Right lobe of liver (tissue), 6 donors: ENCODE data around the gene CDH4. TPM values are rescaled to one million over a fixed set of nuclear protein-coding genes. Genes with fewer than 3 reads are reported as not detected.
A peak's percentile ranks its signal among the peaks of the same experiment; 100 is the strongest.

ENCODE experiments used
- ATAC-seq, 4 donors: fragments of 200-7000 bp; cut with Tn5 transposase; one replicate each; pipeline ENCODE4 v1.9.1; 2020; ENCODE audit warnings: mild to moderate bottlenecking in 4 of 4, moderate library complexity in 4 of 4
- DNase-seq, 3 donors: peaks; one replicate each; pipeline ENCODE4 v3.0.0-alpha.2; 2020
- H3K27ac ChIP-seq, 3 donors: fragments of 200-600 bp; one replicate each; pipeline ENCODE4 v1.8.0; 2022
- H3K27me3 ChIP-seq, 2 donors: fragments of 200-600 bp; one replicate each; pipeline ENCODE4 v1.8.0; 2022
- H3K36me3 ChIP-seq, 4 donors: fragments of 200-600 bp; sonication (generic) in 1 of 4; one replicate each; pipeline versions ENCODE4 v1.5.1 to v1.8.0; 2017 to 2022; ENCODE audit warnings: control low read depth in 1 of 4
- H3K4me1 ChIP-seq, 4 donors: fragments of 200-600 bp; sonication (generic) in 1 of 4; one replicate each; pipeline versions ENCODE4 v1.5.1 to v1.8.0; 2017 to 2022; ENCODE audit warnings: control low read depth in 1 of 4
- H3K4me3 ChIP-seq, 3 donors: fragments of 200-600 bp; one replicate each; pipeline ENCODE4 v1.8.0; 2022
- H3K9me3 ChIP-seq, 4 donors: fragments of 200-600 bp; sonication (generic) in 1 of 4; one replicate each; pipeline versions ENCODE4 v1.5.1 to v1.8.0; 2017 to 2022; ENCODE audit warnings: control low read depth in 1 of 4
- POLR2A ChIP-seq: fragments of 450-650 bp; IDR thresholded peaks from one replicate; pipeline ENCODE4 v1.6.1; 2017; ENCODE audit warnings: antibody characterized with exemption, mild to moderate bottlenecking
- WGBS: methylation state at CpG from one replicate; pipeline ENCODE4 v1.1.6; 2018; ENCODE audit warnings: low coverage, low lambda C conversion rate; ENCODE audit not compliant: insufficient coverage; ENCODE audit errors: missing lambda C conversion rate; 5-methylcytosine and 5-hydroxymethylcytosine counted together
- intact Hi-C, 2 donors: fragments of 100-400 bp; cut with DNase I; formaldehyde crosslinking; loops; one replicate each; pipeline versions ENCODE4 v1.11.2 to v1.14.1; 2022
- total RNA-seq, 6 experiments: library from RNA; depleted of rRNA in 2 of 6; stranded (reverse); fragments of >200 nt in 2 of 6; fragmentation: NEBNext Ultra II Directional in 3 of 6; extraction: Animal tissue kit (Norgen Biotek cat#: 25700) in 3 of 6; gene quantifications; one replicate each; pipeline versions ENCODE4 v1.1.0 to v1.2.4, GENCODE V29; 2016 to 2023
- TF ChIP-seq, protein P1 (sequence below), 4 donors: fragments of 200-600 bp in 3 of 4; fragments of 450-650 bp in 1 of 4; IDR thresholded peaks; one replicate each; pipeline versions ENCODE4 v1.5.1 to v1.8.0; 2016 to 2022; ENCODE audit warnings: antibody characterized with exemption in 4 of 4, mild to moderate bottlenecking in 2 of 4
- donor health status: DM: no; HTN: yes; CAD: no.
- donor health status: DM: no; HTN: no; CAD: no.
- donor health status: DM: no; HTN: no; CAD: no.
- donor health status: DM: no; HTN: yes; CAD: no.
- donor health status: DM: no; HTN: yes; CAD: no.

CDH4 gene
- total RNA-seq, 6 experiments from 2014 or later: 0.02 to 0.14 (median 0.09) TPM; not detected in 3

GRCh38 chr20:61819921-61820825, 568.1 kb downstream of the CDH4 start:
- H3K27me3 ChIP-seq: no peaks in the 10 kb centered on the region
- no peak overlapping the region for H3K4me3 ChIP-seq
- no peaks in the 10 kb centered on the region for H3K4me1 ChIP-seq
- DNase-seq (peak in 1 of 3 donors; percentile 40), ATAC-seq (no peak)
- 52% methylated on average over 7 of the region's 27 CpGs for WGBS
- intact Hi-C loops: no loop called here
- TF ChIP-seq, protein P1, sequence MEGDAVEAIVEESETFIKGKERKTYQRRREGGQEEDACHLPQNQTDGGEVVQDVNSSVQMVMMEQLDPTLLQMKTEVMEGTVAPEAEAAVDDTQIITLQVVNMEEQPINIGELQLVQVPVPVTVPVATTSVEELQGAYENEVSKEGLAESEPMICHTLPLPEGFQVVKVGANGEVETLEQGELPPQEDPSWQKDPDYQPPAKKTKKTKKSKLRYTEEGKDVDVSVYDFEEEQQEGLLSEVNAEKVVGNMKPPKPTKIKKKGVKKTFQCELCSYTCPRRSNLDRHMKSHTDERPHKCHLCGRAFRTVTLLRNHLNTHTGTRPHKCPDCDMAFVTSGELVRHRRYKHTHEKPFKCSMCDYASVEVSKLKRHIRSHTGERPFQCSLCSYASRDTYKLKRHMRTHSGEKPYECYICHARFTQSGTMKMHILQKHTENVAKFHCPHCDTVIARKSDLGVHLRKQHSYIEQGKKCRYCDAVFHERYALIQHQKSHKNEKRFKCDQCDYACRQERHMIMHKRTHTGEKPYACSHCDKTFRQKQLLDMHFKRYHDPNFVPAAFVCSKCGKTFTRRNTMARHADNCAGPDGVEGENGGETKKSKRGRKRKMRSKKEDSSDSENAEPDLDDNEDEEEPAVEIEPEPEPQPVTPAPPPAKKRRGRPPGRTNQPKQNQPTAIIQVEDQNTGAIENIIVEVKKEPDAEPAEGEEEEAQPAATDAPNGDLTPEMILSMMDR (IDR thresholded peaks at IDR 0.05): no peak
- no peak for TF ChIP-seq POLR2A
- H3K36me3 ChIP-seq: no peaks in the 10 kb centered on the region
- no peak overlapping the region for H3K27ac ChIP-seq
- no peaks in the 10 kb centered on the region for H3K9me3 ChIP-seq

- TF ChIP-seq, protein P1 (IDR thresholded peaks at IDR 0.05): no peak
Observed at GRCh38 chr20:61821735-61822134, 569.7 kb downstream of the CDH4 start.

GRCh38 chr20:61822396-61822795, 570.3 kb downstream of the CDH4 start:
- Histone ChIP-seq H3K27ac (no peak overlapping the region), H3K4me1 (no peaks in the 10 kb centered on the region), H3K36me3 (no peaks in the 10 kb centered on the region), H3K9me3 (no peaks in the 10 kb centered on the region), H3K27me3 (no peaks in the 10 kb centered on the region), H3K4me3 (no peak overlapping the region)
- ATAC-seq (no peak), DNase-seq (peak in 1 of 3 donors; percentile 17)
- intact Hi-C loops: no loop called here
- 80% methylated on average over 1 of the region's 12 CpGs for WGBS
- TF ChIP-seq, protein P1 (IDR thresholded peaks at IDR 0.05): no peak
- TF ChIP-seq POLR2A: no peak

More at GRCh38 chr20:61821735-61822134, 569.7 kb downstream of the CDH4 start:
- H3K27me3 ChIP-seq: no peaks in the 10 kb centered on the region
- WGBS: 33% methylated on average over 4 of the region's 5 CpGs
- DNase-seq (peak in 1 of 3 donors; percentile 2), ATAC-seq (no peak)
- no peaks in the 10 kb centered on the region for H3K9me3 ChIP-seq
- H3K4me3 ChIP-seq: no peak overlapping the region
- no peaks in the 10 kb centered on the region for H3K4me1 ChIP-seq
- H3K27ac ChIP-seq: no peak overlapping the region
- intact Hi-C loops: no loop called here
- H3K36me3 ChIP-seq: no peaks in the 10 kb centered on the region

GRCh38 chr20:61823242-61823641, 571.2 kb downstream of the CDH4 start:
- ATAC-seq: no peak
- H3K9me3 ChIP-seq: no peaks in the 10 kb centered on the region
- 64% methylated on average over 2 of the region's 2 CpGs for WGBS
- H3K27me3 ChIP-seq: no peaks in the 10 kb centered on the region
- intact Hi-C loops: no loop called here
- H3K36me3 ChIP-seq: no peaks in the 10 kb centered on the region
- H3K27ac ChIP-seq: no peak overlapping the region
- no peak for TF ChIP-seq POLR2A
- TF ChIP-seq, protein P1 (IDR thresholded peaks at IDR 0.05): no peak
- H3K4me1 ChIP-seq: no peaks in the 10 kb centered on the region
- no peak for DNase-seq
- H3K4me3 ChIP-seq: no peak overlapping the region
